GM12878 (cell line): ENCODE measurements around the gene OTUB1. TPM values are rescaled to one million over a fixed set of nuclear protein-coding genes. Genes with fewer than 3 reads are reported as not detected.
"Not testable (repeated sequence)": the region's sequence is repeated elsewhere in the genome, so short reads cannot be mapped to it uniquely, and the experiment has no call there.

Experiments
- ATAC-seq: fragments of 200-7000 bp; cut with Tn5 transposase; 3 replicates; pipeline ENCODE4 v1.9.1; 2020; ENCODE audit warnings: mild to moderate bottlenecking, moderate library complexity
- BruUV-seq: library from RNA; stranded (reverse); fragments of 400-500 nt; replicated peaks from 2 replicates; lab custom pipeline; 2021; lab: Mats Ljungman, UMichigan
- CTCF ChIA-PET: fragments of 300-600 bp; sonication (Branson Sonifier 250); formaldehyde crosslinking; extraction: SDS; loops from one replicate; lab custom pipeline; 2021; ENCODE audit warnings: inconsistent platforms; lab: Yijun Ruan, JAX
- POLR2A ChIA-PET: fragments of 350-600 bp; formaldehyde crosslinking; extraction: SDS; loops from one replicate; lab custom pipeline; 2021; ENCODE audit warnings: inconsistent platforms; lab: Charles Lee
- RAD21 ChIA-PET: fragments of 300-600 bp; sonication (Branson Sonifier 250); formaldehyde crosslinking; loops from one replicate; lab custom pipeline; 2023; ENCODE audit warnings: antibody characterized with exemption; ENCODE audit not compliant: unreplicated experiment; lab: Charles Lee
- SMC1A ChIA-PET: fragments of 300-600 bp; sonication (Branson Sonifier 250); formaldehyde crosslinking; loops from one replicate; lab custom pipeline; 2023; ENCODE audit not compliant: unreplicated experiment, uncharacterized antibody; lab: Charles Lee
- DNase-seq: peaks from one replicate; pipeline ENCODE4 v3.0.0-alpha.2; 2011; ENCODE audit warnings: low read depth, low spot score
- FAIRE-seq: peaks from 3 replicates; lab custom pipeline; 2011; peaks lifted over from hg19 to GRCh38; lab: Jason Lieb, UNC
- H2AFZ ChIP-seq: 2 replicates; pipeline ENCODE4 v1.6.0; 2011; ENCODE audit warnings: low read depth, low read length, control low read depth; ENCODE audit not compliant: control insufficient read depth
- H3K27ac ChIP-seq: 2 replicates; pipeline ENCODE4 v1.5.1; 2011; ENCODE audit warnings: control low read depth; ENCODE audit not compliant: control insufficient read depth, insufficient read depth
- H3K27me3 ChIP-seq, 2 experiments: replicated peaks in 1 of 2; 2 replicates each; pipeline versions ENCODE4 v1.6.0 to v1.6.1; 2011; ENCODE audit warnings: low read length in 1 of 2; ENCODE audit not compliant: control insufficient read depth in 2 of 2, insufficient read depth in 2 of 2
- H3K36me3 ChIP-seq, 2 experiments: 2 replicates each; pipeline ENCODE4 v1.5.1; 2011; ENCODE audit warnings: low read length in 1 of 2; ENCODE audit not compliant: control insufficient read depth in 2 of 2, insufficient read depth in 2 of 2
- H3K4me1 ChIP-seq: 2 replicates; pipeline ENCODE4 v1.6.1; 2011; ENCODE audit warnings: mild to moderate bottlenecking, low read length, moderate library complexity, mixed read lengths; ENCODE audit not compliant: control insufficient read depth, insufficient read depth
- H3K4me2 ChIP-seq: 2 replicates; pipeline ENCODE4 v1.6.0; 2011; ENCODE audit warnings: control low read depth; ENCODE audit not compliant: control insufficient read depth, insufficient read depth
- H3K4me3 ChIP-seq: fragments of 200-600 bp; sonication (generic); 2 replicates; pipeline ENCODE4 v1.5.1; 2016
- H3K79me2 ChIP-seq: 2 replicates; pipeline ENCODE4 v1.6.0; 2011; ENCODE audit warnings: low read length; ENCODE audit not compliant: control insufficient read depth, insufficient read depth
- H3K9ac ChIP-seq: 2 replicates; pipeline ENCODE4 v1.8.0; 2011; ENCODE audit warnings: low read length, control low read depth, mixed read lengths; ENCODE audit not compliant: control insufficient read depth, insufficient read depth
- H3K9me3 ChIP-seq: replicated peaks from 3 replicates; pipeline ENCODE4 v1.5.1; 2011; ENCODE audit warnings: mild to moderate bottlenecking, low read length; ENCODE audit not compliant: control insufficient read depth, insufficient read depth
- H4K20me1 ChIP-seq: 2 replicates; pipeline ENCODE4 v1.6.0; 2011; ENCODE audit not compliant: control insufficient read depth, insufficient read depth
- ATF7 ChIP-seq: fragments of 450-650 bp; IDR thresholded peaks from 2 replicates; pipeline ENCODE4 v1.6.1; 2016; ENCODE audit warnings: low read depth, mild to moderate bottlenecking
- CBFB ChIP-seq: IDR thresholded peaks from 2 replicates; pipeline ENCODE4 v1.6.1; 2016; ENCODE audit warnings: antibody characterized with exemption, low read depth
- EED ChIP-seq: sonication (generic); IDR thresholded peaks from 2 replicates; pipeline ENCODE4 v1.6.1; 2016; ENCODE audit warnings: antibody characterized with exemption, low read depth
- JUND ChIP-seq: IDR thresholded peaks from 2 replicates; pipeline ENCODE4 v1.6.1; 2012; ENCODE audit warnings: low read depth, mild to moderate bottlenecking, low read length, improper control_type of control experiment, moderate library complexity
- NR2F1 ChIP-seq: fragments of 450-650 bp; conservative IDR thresholded peaks from 2 replicates; pipeline ENCODE4 v1.6.1; 2017; ENCODE audit warnings: mild to moderate bottlenecking
- POLR2AphosphoS5 ChIP-seq: IDR thresholded peaks from 2 replicates; pipeline ENCODE4 v1.6.1; 2011; ENCODE audit warnings: mild to moderate bottlenecking, low read length, inconsistent platforms
- RUNX3 ChIP-seq: IDR thresholded peaks from 2 replicates; pipeline ENCODE4 v1.6.1; 2012; ENCODE audit warnings: low read length, inconsistent platforms
- TAF1 ChIP-seq: IDR thresholded peaks from 2 replicates; pipeline ENCODE4 v1.6.1; 2011; ENCODE audit warnings: mild to moderate bottlenecking, low read depth, low read length, borderline replicate concordance
- TARDBP ChIP-seq: IDR thresholded peaks from 2 replicates; pipeline ENCODE4 v1.6.1; 2016; ENCODE audit warnings: borderline replicate concordance
- TCF3 ChIP-seq: IDR thresholded peaks from 2 replicates; pipeline ENCODE4 v1.6.1; 2012; ENCODE audit warnings: low read depth, mild to moderate bottlenecking, low read length, borderline replicate concordance; ENCODE audit not compliant: insufficient read depth
- YBX1 ChIP-seq: fragments of 450-650 bp; IDR thresholded peaks from 2 replicates; pipeline ENCODE4 v1.6.1; 2016; ENCODE audit warnings: antibody characterized with exemption
- WGBS: methylation state at CpG from one replicate; pipeline ENCODE4 v1.1.6; 2016; ENCODE audit warnings: low lambda C conversion rate; ENCODE audit not compliant: insufficient replicate concordance, insufficient coverage; ENCODE audit errors: missing lambda C conversion rate; 5-methylcytosine and 5-hydroxymethylcytosine counted together
- in situ Hi-C: fragments of 300-500 bp; cut with MboI; formaldehyde crosslinking; loops from 9 replicates; pipeline ENCODE4 v1.14.3; 2018; ENCODE audit warnings: mixed read lengths
- intact Hi-C: fragments of 100-400 bp; cut with micrococcal nuclease; formaldehyde crosslinking; loops from one replicate; pipeline ENCODE4 v1.14.2; 2022; ENCODE audit not compliant: unreplicated experiment
- polyA plus RNA-seq, 11 experiments: library from polyadenylated mRNA; depleted of rRNA in 4 of 11; unstranded in 6 of 11; stranded (reverse) in 5 of 11; fragments of >200 nt; fragmentation: Nextera tagmentation in 4 of 11; fragmentation: Illumina TruSeq in 1 of 11; extraction: Ambion mirVana in 4 of 11; extraction: Trizol in 1 of 11; gene quantifications; 1 replicate in 1 of 11; 2 replicates in 10 of 11; pipeline versions ENCODE4 v1.2.1 to v1.2.3, GENCODE V29; 2011 to 2016; ENCODE audit warnings: inconsistent platforms in 2 of 11, missing spikeins in 2 of 11, low read depth in 1 of 11
- total RNA-seq, 4 experiments: library from RNA; depleted of rRNA in 3 of 4; stranded (reverse); fragments of >200 nt in 3 of 4; fragmentation: Illumina TruSeq in 1 of 4; extraction: Trizol in 1 of 4; gene quantifications; 2 replicates each; pipeline versions ENCODE4 v1.2.1 to v1.2.3, GENCODE V29; 2013 to 2021
- TF ChIP-seq, protein P1 (sequence below): IDR thresholded peaks from 2 replicates; pipeline ENCODE4 v1.6.1; 2012; ENCODE audit warnings: low read depth, low read length, improper control_type of control experiment
- TF ChIP-seq, protein P2 (sequence below): IDR thresholded peaks from 2 replicates; pipeline ENCODE4 v1.6.1; 2011; ENCODE audit warnings: borderline replicate concordance, low read depth, mild to moderate bottlenecking, moderate library complexity, mixed read lengths, low read length; ENCODE audit not compliant: insufficient read depth; ENCODE audit errors: extremely low read length

Gene OTUB1
- total and polyA plus RNA-seq, 10 of the 15 experiments (the other 5 are each of a cell fraction or from before 2014, with no cell fraction given), result 49.6 to 225 (median 131) TPM

DNA sequence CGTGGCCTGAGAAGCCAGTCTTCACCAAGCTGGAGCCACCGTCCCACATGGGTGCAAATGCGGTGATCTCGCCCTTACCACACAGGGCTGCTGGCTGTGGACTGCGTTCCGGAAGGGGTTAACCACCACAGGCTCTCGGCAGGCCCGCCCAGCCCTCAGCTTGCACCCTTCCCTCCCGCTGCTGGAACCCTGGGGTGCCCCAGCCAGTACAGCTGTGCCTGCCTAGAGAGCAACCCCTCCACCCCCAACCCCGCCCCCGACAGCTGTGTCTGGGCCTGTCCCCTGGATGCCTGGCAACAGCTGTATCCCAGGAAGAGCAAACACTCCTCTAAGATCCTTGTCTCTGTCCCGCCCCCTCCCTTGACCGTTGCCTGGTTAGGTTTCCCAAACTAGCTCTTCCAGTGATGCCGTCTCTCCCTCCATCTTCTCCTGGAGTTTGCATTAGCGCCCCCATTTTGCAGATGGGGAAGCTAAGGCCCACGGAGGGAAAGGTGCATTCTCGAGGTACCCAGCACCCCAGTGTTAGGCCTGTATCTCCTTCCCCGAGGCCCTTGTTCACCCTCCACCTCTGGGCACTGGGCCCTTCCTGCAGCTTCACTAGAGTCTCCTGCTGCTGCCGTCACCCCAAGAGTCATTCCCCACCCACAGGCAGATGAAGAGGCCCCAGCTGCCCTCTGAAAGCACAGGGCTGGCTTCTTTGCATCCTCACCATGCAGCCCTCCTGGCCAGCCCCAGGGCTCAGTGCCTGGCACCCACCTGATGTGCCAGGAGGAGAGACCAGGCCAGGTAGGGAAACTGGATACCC lies 24.4 kb upstream of the OTUB1 start:
- H4K20me1 ChIP-seq, result no peaks in the 10 kb centered on the region
- in situ Hi-C loops, result no loop called here
- RAD21 ChIA-PET, result no interaction called here
- no peak overlapping the region for H2AFZ ChIP-seq
- no peak overlapping the region for H3K9ac ChIP-seq
- no peak for FAIRE-seq
- DNase-seq, result no peak
- no peaks in the 10 kb centered on the region for H3K79me2 ChIP-seq
- CTCF ChIA-PET, result interaction anchor here (1.8 kb wide), 1 partner anchor 10 kb away, joined by 6 read pairs; no protein-coding TSS in a partner anchor
- no peak overlapping the region for H3K4me3 ChIP-seq
- BruUV-seq, result no TSS peak
- H3K9me3 ChIP-seq, result no peaks in the 10 kb centered on the region
- WGBS, result 48% methylated on average over 17 of the region's 19 CpGs
- POLR2A ChIA-PET, result interaction anchor here (0.6 to 1.9 kb wide), 5 partner anchors 9 to 1037 kb away, joined by 3 to 6 read pairs (median 4); partner anchors contain the start of gene NAA40
- ATAC-seq, result no peak
- no peak for TF ChIP-seq ATF7
- TF ChIP-seq EED, result 0 out of 2 replicates have a peak, but pooled peaks have one; percentile 29
- TF ChIP-seq, protein P1, sequence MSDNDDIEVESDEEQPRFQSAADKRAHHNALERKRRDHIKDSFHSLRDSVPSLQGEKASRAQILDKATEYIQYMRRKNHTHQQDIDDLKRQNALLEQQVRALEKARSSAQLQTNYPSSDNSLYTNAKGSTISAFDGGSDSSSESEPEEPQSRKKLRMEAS, result no peak
- no peak for TF ChIP-seq POLR2AphosphoS5
- TF ChIP-seq CBFB, result 0 out of 2 replicates have a peak, but pooled peaks have one; percentile 19
- TF ChIP-seq JUND, result no peak
- no peak for TF ChIP-seq TARDBP
- no peak for TF ChIP-seq TAF1
- TF ChIP-seq RUNX3, result peak; percentile 78
- TF ChIP-seq, protein P2, sequence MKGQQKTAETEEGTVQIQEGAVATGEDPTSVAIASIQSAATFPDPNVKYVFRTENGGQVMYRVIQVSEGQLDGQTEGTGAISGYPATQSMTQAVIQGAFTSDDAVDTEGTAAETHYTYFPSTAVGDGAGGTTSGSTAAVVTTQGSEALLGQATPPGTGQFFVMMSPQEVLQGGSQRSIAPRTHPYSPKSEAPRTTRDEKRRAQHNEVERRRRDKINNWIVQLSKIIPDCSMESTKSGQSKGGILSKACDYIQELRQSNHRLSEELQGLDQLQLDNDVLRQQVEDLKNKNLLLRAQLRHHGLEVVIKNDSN, result no peak
- TF ChIP-seq YBX1, result no peak
- TF ChIP-seq NR2F1, result no peak
- TF ChIP-seq TCF3, result 0 out of 2 replicates have a peak, but pooled peaks have one; percentile 65
- peak overlapping the region; percentile 54; the same call in 1 of the 2 replicates for H3K4me2 ChIP-seq
- H3K36me3 ChIP-seq, result peaks cover 0 to 2% of the 10 kb centered on the region in 2 experiments; a peak in 2 of 4 replicates
- peaks cover 15% of the 10 kb centered on the region for H3K4me1 ChIP-seq
- H3K27ac ChIP-seq, result peak overlapping the region; percentile 39; the same call in 1 of the 2 replicates
- H3K27me3 ChIP-seq, result no peaks in the 10 kb centered on the region
- SMC1A ChIA-PET, result interaction anchor here (0.6 to 1.4 kb wide), 4 partner anchors 9 to 1321 kb away, joined by 3 to 4 read pairs (median 4); no protein-coding TSS in a partner anchor
- intact Hi-C loops, result no loop called here

DNA sequence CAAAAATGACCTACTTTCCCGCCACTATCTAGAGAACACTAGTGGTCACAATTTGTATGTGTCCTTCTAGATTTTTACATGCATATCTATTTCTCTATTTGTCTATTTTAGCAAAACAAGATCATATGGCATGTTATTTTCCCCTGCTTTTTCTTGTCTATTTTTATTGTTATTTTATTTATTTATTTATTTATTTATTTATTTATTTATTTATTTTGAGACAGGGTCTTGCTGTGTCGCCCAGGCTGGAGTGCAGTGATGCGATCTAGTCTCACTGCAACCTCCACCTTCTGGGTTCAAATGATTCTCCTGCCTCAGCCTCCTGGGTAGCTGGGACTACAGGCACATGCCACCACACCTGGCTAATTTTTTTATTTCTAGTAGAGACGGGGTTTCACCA lies 22.3 kb upstream of the OTUB1 start:
- H3K36me3 ChIP-seq, H3K9ac ChIP-seq, H4K20me1 ChIP-seq, H3K4me3 ChIP-seq, H3K27ac ChIP-seq, H3K79me2 ChIP-seq, in situ Hi-C loops, H2AFZ ChIP-seq, RAD21 ChIA-PET, ATAC-seq, H3K27me3 ChIP-seq, H3K4me2 ChIP-seq, POLR2A ChIA-PET, FAIRE-seq, H3K9me3 ChIP-seq, SMC1A ChIA-PET, intact Hi-C loops, BruUV-seq, DNase-seq: not testable (repeated sequence)
- WGBS, result 85% methylated on average over 4 of the region's 4 CpGs
- CTCF ChIA-PET, result interaction anchor here (0.5 to 2.0 kb wide), 3 partner anchors 18 to 1268 kb away, joined by 3 to 6 read pairs (median 3); no protein-coding TSS in a partner anchor
- peaks cover 15% of the 10 kb centered on the region for H3K4me1 ChIP-seq
